Activated naive CD8-positive, alpha-beta T cell (primary cell): ENCODE data around the gene PIGM.
A peak's percentile ranks its signal among the peaks of the same experiment; 100 is the strongest.

Experiments
- H3K27ac Mint-ChIP-seq: one replicate; pipeline ENCODE4 v1.8.0; 2021; ENCODE audit warnings: mixed read lengths
- H3K27me3 Mint-ChIP-seq: one replicate; pipeline ENCODE4 v1.8.0; 2021; ENCODE audit warnings: mixed read lengths
- H3K36me3 Mint-ChIP-seq: one replicate; pipeline ENCODE4 v1.8.0; 2021; ENCODE audit warnings: mixed read lengths
- H3K4me1 Mint-ChIP-seq: one replicate; pipeline ENCODE4 v1.8.0; 2021; ENCODE audit warnings: low read depth, mixed read lengths
- H3K4me3 Mint-ChIP-seq: one replicate; pipeline ENCODE4 v1.8.0; 2021; ENCODE audit warnings: mild to moderate bottlenecking, mixed read lengths
- H3K9me3 Mint-ChIP-seq: one replicate; pipeline ENCODE4 v1.8.0; 2021; ENCODE audit warnings: low read depth, mixed read lengths

The PIGM gene

DNA sequence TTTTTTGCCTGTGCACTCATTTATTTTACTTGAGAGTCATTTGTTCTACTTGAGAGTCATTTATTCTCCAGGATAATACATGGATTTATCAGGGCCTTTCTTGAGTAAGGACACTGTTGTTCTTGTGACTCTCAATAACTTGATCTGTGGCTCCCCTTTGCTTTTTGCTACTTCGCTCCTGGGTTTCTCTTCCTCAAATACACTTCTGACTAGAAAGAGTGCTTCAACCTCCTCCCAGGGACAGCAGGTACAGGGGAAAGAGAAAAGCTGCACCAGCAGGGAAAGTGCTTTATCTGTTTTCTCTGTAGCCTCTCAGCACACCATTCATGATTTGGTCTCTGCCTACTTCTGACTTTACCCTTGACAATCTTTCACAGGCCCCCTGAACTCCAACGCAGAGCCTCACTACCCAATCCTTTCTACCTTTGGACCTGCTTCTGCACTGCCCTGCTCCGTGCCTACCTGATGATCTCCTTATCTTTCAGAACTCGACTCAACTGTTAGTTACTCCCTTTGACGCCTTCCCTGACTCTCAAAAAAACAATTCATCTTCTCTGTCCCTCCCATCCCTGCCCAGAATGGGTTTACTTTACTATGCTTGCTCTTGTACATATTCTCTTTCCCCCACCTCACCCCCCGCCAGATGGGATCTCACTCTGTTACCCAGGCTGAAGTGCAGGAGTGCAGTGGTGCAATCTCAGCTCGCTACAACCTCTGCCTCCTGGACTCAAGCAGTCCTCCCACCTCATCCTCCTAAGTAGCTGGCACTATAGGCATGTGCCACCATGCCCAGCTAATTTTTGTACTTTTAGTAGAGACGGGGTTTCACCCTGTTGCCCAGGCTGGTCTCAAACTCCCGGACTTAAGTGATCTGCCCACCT lies 15.6 kb upstream of the PIGM start:
- H3K27me3 Mint-ChIP-seq, result peaks cover 6% of the 10 kb centered on the region
- H3K4me1 Mint-ChIP-seq, result peaks cover 11% of the 10 kb centered on the region
- peak overlapping the region; percentile 81 for H3K4me3 Mint-ChIP-seq
- no peaks in the 10 kb centered on the region for H3K36me3 Mint-ChIP-seq
- peak overlapping the region; percentile 31 for H3K27ac Mint-ChIP-seq
- H3K9me3 Mint-ChIP-seq, result no peaks in the 10 kb centered on the region

DNA sequence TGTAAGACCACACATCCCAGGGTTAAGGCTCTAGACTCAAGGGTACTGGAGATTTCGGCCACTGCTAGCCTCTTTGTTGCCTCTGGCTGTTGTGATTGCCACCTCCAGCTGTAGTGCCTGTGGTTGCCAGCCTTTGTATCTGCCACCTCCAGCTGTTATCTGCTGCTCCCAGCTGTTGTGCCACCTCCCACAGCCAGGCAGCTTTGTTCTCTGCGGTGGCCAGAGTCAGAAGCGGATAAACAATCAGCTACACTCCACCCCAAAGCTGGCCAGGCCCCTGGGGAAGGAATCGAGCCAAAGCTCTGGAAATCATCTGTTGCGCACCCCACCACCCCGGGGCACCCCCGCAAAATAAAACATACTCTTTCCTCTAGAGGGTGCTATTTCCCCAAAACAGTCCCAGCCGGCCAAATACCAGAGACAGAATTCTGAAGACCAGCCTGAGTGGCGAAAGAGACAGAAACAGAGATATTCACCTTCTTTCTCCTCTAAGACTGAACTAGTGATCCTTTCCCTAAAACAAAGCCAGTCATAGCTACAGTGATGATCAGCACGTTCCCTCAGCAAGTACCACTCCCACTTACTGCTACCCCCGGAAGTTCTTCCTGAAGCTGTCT lies 14.8 kb upstream of the PIGM start:
- Mint-ChIP-seq H3K4me3 (peak overlapping the region; percentile 81), H3K36me3 (no peaks in the 10 kb centered on the region), H3K9me3 (no peaks in the 10 kb centered on the region), H3K4me1 (peaks cover 11% of the 10 kb centered on the region), H3K27me3 (peaks cover 6% of the 10 kb centered on the region), H3K27ac (peak overlapping the region; percentile 31)

DNA sequence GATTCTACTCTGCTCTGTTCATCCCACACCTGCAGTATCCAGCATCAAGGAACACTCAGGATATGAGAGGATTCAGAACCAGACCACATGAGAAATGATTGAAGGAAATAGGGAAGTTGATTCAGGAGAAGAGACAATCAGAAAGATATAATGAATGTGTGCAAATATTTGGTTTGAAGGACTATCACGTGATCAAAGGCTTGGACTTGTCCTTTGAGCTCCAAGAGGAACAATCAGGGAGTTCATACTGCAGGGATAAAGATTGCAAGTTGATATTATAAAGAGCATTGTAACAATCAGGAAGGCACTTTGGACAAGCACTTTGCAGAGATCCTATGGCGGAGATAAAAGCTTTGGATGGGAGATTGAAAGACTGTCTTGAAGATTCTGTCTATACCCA lies 13.9 kb upstream of the PIGM start:
- peaks cover 6% of the 10 kb centered on the region for H3K27me3 Mint-ChIP-seq
- no peak overlapping the region for H3K27ac Mint-ChIP-seq
- no peak overlapping the region for H3K4me3 Mint-ChIP-seq
- H3K4me1 Mint-ChIP-seq, result peaks cover 11% of the 10 kb centered on the region
- H3K9me3 Mint-ChIP-seq, result no peaks in the 10 kb centered on the region
- no peaks in the 10 kb centered on the region for H3K36me3 Mint-ChIP-seq

DNA sequence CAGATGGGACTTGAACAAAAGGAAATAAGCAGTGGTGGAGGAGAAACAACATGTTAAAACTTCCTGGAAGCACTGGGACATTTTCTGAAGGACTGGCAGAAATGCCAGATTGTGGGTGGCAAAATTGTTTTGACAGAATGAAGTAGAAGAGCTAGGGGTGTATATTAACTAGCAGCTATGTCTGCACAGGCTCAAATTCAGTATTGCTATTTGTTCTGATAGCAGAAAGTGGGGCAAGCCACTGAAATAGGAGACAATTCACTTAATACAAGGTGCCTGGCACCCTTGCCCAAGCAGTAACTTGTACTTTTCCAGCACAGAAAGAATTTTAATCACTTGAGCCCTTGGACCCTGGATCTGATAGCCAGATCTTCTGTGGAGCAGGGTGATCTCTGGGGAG lies 11.8 kb upstream of the PIGM start:
- Mint-ChIP-seq H3K27ac (no peak overlapping the region), H3K27me3 (peaks cover 4% of the 10 kb centered on the region), H3K4me3 (no peak overlapping the region), H3K4me1 (peaks cover 11% of the 10 kb centered on the region), H3K36me3 (no peaks in the 10 kb centered on the region), H3K9me3 (no peaks in the 10 kb centered on the region)

DNA sequence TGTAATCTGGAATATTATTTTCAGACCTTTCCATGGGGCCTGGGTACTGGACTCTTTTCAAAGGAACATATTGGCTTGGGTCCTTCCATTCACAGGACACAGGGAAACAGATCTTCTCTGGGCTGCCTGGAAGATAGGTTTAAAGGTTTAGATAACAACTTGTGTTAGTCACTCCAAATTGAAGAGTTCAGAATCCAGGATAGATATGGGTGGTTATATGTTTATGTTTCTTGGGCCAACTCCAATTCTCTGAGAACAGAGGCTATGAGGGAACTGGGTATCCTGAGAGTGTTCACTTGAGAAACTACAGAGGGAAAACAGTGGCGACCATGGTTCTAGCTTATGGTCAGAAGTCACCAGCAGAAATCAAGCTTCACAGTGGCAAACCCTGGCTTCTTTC lies 8.7 kb upstream of the PIGM start:
- Mint-ChIP-seq H3K27me3 (peaks cover 4% of the 10 kb centered on the region), H3K27ac (no peak overlapping the region), H3K9me3 (no peaks in the 10 kb centered on the region)

DNA sequence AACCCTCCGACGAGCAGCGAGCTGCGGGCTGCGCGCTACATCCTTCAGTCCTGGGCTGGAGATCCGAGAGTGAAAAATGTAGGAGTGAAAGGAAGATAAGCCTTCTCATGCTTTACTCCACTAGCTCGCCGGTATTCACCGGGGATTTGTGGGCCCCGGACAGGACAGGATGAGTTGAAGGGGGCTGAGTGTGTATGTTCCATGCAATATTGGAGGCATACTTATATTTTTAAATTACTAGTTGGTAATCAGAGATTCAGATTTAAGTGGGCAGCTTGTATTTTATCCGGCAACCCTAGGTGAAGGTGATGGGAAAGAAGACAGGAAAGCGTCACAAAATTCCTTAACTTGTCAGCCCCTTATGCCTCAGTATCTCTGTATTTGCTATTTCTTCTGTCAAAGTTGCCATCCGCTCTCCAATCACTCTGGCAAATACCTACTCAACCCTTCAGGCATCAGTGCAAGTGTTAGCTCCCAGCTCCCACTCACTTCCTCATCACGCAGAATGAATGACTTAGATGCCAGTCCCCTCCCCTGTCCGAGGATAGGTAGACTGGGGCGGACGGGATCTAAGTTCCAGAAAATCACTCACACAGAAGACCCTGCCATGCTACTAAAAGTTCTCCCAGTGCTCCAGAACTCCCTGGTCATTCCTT lies 503 bp upstream of the PIGM start:
- Mint-ChIP-seq H3K27ac (peak overlapping the region; percentile 89), H3K27me3 (no peaks in the 10 kb centered on the region)

More for the DNA sequence above, 8.7 kb upstream of the PIGM start:
- Mint-ChIP-seq H3K4me3 (no peak overlapping the region), H3K36me3 (peaks cover 2% of the 10 kb centered on the region), H3K4me1 (no peaks in the 10 kb centered on the region)

DNA sequence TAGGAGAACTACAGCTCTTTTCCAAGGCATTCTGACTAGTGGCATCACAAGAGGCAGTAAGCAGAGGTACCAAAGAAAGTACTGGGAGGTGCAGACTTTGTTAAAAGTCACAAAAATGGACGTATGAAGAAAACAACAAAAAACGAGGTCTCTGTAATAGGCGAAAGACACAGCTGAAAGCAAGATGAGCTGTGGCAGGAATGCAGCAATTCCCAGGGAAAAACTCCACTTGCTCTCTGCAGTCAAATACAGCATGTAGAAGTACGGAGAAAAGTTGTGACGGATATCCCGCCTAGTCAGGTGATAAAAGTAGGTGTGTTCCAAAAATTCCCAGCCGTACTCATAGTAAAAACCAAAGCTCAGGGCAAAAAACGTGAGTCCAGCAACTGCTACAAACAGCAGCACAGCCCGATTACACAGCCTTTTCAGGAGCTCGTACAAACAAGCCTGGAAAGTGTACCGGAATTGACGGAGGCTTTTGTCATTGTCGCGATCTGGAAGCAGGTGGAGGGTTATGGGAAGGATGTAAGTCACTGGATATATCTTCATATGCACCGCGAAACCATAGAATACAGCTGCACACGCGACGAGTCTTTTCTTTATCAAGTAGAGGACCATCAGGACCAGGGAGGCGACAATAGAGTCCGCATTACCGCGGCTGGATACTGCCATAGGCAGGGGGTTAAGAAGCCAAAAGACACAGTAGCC lies 979 bp downstream of the PIGM start:
- Mint-ChIP-seq H3K4me3 (peak overlapping the region; percentile 97), H3K36me3 (peaks cover 6% of the 10 kb centered on the region), H3K27me3 (no peaks in the 10 kb centered on the region), H3K27ac (peak overlapping the region; percentile 87), H3K4me1 (peaks cover 35% of the 10 kb centered on the region), H3K9me3 (no peaks in the 10 kb centered on the region)

More for the DNA sequence above, 503 bp upstream of the PIGM start:
- H3K4me3 Mint-ChIP-seq, result peak overlapping the region; percentile 97
- H3K9me3 Mint-ChIP-seq, result no peaks in the 10 kb centered on the region
- peaks cover 5% of the 10 kb centered on the region for H3K36me3 Mint-ChIP-seq
- H3K4me1 Mint-ChIP-seq, result peaks cover 35% of the 10 kb centered on the region

DNA sequence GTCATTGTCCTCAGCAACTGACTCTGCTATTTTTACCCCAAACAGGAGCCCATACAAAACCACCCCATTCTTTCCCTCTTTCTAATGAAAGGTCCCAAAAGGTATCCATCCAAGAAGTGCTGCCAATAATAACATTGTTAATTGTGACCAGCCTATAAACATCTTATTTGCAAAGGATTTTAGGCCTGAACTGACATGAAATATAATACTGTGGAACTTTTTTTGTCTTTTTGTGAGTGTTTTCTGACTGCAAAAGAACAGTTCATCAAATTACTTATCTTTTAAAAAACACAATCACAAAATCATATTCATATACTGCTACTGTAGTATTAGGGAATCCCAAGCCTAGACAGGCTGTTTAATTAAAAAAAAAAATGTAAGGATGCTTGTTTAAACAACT lies 3.4 kb downstream of the PIGM start:
- Mint-ChIP-seq H3K27me3 (no peaks in the 10 kb centered on the region), H3K36me3 (peaks cover 8% of the 10 kb centered on the region), H3K27ac (no peak overlapping the region), H3K9me3 (no peaks in the 10 kb centered on the region), H3K4me3 (no peak overlapping the region), H3K4me1 (peaks cover 35% of the 10 kb centered on the region)

DNA sequence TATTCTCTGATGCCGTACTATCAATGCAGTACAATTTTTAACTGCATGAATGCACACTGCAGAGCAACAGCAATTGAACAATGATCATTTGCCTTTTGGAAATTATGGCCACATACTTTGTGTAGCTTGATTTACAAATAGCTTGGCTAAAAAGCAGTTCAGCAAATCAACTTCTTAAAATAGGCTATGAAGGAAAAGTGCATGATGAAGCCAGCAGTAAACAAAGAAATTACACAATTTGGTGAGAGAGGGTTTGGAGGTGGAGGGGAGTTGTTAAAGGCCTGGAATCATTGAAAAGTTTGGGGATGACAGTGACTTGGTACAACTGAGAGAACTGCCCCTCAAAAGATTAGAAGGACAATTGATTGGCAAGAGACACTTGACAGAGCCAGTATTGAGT lies 6.5 kb downstream of the PIGM start:
- Mint-ChIP-seq H3K27me3 (no peaks in the 10 kb centered on the region), H3K4me1 (peaks cover 15% of the 10 kb centered on the region), H3K4me3 (no peak overlapping the region), H3K27ac (no peak overlapping the region), H3K36me3 (peaks cover 8% of the 10 kb centered on the region), H3K9me3 (no peaks in the 10 kb centered on the region)

DNA sequence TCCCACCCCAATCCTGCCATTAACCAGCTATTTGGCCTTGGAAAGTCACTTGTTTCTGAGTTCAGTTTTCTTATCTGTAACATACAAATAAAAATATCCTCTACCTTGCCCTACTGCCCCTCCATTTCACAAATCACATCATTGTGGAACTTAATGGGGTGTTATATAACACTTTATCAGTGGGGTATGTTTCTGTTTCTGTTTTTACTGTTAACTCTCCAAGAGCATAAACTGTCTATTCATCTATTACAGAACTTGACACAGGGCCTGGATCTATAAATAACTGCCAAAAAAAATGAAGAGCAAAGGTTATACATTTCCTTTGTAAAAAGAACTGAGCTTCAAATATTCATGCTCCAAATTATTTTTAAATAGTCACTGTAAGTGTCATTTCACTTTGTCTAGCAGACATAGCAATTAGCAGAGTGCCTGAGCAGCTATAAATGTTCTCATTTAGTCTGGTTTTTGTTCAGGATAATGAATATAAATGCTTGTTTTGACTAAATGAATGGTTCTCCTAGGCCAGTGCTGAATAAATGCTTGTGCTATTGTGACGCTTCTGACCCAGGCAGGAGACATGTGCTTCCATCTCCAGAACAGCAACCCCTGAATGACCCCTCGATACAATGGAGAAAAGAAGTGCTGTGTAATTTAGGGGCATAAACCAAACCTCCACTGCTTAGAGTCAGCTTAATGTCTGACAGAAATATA lies 7.4 kb downstream of the PIGM start:
- H3K27me3 Mint-ChIP-seq, result no peaks in the 10 kb centered on the region
- H3K4me1 Mint-ChIP-seq, result peaks cover 9% of the 10 kb centered on the region
- no peaks in the 10 kb centered on the region for H3K9me3 Mint-ChIP-seq
- no peak overlapping the region for H3K27ac Mint-ChIP-seq
- peaks cover 8% of the 10 kb centered on the region for H3K36me3 Mint-ChIP-seq
- no peak overlapping the region for H3K4me3 Mint-ChIP-seq

DNA sequence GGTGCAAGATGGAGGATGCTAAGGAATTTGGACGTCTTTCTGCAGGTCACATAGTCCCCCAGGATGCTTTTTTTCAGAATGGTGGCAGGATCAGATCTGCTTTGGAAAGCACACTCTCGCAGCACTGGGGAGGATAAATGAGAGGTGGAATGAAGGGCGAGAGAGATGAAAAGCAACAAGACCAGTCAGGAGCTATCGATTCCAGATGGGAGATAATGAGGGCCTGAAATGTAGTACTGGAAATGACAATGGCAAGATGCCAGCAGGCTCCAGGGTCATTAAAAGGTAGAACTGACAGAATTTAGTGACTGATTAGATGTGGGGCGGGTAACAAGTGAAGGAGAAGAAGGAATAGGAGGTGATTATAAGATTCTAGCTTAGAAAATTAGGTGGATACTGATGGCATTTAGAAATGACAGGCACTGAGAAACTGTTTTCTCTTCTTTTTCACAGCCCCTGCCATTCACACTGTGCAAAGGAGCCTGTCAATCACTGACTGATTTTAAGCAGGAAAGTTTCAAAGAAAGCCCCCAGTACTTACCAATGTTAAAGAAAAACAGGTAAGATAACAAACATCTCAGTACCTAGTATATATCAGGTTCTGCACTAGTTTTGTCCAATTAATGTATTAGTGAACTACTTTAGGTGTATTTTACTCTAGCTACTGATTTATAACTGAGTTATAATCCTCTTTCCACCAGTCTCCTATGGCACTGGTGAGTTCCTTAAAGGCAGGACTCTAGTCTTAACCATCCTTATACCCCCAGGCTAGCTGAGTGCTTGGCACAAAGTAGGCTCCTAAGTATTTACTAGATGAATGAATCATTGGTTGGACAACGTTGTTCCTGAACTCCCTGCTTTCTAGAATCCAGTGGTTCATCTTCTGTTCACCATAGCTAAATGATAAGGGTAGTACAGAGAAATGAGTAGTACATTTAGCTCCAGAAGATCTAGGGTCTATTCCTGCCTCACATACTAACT lies 9.2 kb downstream of the PIGM start:
- H3K27ac Mint-ChIP-seq, result no peak overlapping the region
- no peak overlapping the region for H3K4me3 Mint-ChIP-seq
- H3K9me3 Mint-ChIP-seq, result no peaks in the 10 kb centered on the region
- no peaks in the 10 kb centered on the region for H3K27me3 Mint-ChIP-seq
- peaks cover 6% of the 10 kb centered on the region for H3K36me3 Mint-ChIP-seq
- H3K4me1 Mint-ChIP-seq, result peaks cover under 1% of the 10 kb centered on the region

DNA sequence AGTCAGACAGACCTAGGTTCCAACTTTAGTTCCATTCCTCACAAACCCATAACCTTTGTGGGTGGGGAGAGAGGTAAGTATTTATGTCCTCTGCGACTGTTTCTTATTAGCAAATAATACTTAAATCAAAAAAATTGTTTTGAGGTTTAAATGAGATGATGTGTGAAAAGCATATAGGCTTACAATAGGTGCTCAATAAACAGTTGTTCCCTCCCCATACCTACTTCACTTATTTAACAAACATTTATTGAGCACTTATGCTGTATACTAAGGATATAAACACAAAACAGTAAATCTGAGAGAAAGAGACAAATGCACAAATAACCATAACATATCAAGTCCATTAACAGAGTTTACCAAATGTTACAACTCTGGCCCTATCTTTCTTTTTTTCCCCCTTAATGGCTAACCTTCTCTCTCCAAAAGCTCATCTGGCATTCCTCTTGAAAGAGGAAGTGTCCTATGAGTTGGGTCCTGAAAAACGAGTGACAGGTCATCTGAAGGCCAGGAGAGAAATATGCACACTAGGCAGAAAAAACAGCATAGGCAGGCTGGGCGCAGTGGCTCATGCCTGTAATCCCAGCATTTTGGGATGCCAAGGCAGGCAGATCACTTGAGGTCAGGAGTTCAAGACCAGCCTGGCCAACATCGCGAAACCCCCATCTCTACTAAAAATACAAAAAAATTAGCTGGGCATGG lies 10.3 kb downstream of the PIGM start:
- Mint-ChIP-seq H3K9me3 (no peaks in the 10 kb centered on the region), H3K36me3 (peaks cover 4% of the 10 kb centered on the region), H3K4me3 (no peak overlapping the region), H3K27me3 (peaks cover 5% of the 10 kb centered on the region), H3K4me1 (no peaks in the 10 kb centered on the region), H3K27ac (no peak overlapping the region)

DNA sequence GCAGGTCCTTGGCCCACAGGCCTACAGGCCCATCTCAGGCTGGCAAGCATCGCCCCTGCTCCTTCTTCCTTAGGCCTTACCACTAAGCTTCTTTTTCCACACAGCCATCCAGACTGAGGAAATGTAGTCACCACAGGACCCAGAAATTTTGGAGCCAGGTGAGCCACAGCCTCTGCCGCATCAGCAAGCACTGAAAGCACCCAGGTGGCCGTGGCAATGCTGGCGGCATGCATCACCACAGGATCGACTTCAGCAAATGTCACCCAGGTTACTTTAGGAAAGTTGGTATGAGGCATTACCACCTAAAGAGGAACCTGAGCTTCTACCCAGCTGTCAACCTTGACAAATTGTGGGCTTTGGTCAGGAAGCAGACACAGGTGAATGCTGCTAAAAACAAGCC lies 11.6 kb downstream of the PIGM start:
- Mint-ChIP-seq H3K4me1 (no peaks in the 10 kb centered on the region), H3K27ac (no peak overlapping the region), H3K4me3 (no peak overlapping the region), H3K36me3 (peaks cover 2% of the 10 kb centered on the region), H3K27me3 (peaks cover 5% of the 10 kb centered on the region), H3K9me3 (no peaks in the 10 kb centered on the region)
